HEK293T (cell line): ENCODE measurements around the gene CBFA2T3.

Source experiments
- BHLHE40 ChIP-seq: fragments of 450-650 bp; IDR thresholded peaks from 2 replicates; pipeline ENCODE4 v1.6.1; 2016; ENCODE audit warnings: mild to moderate bottlenecking, moderate library complexity, borderline replicate concordance
- FOXA1 ChIP-seq: fragments of 450-650 bp; IDR thresholded peaks from 2 replicates; pipeline ENCODE4 v1.6.1; 2016; ENCODE audit warnings: mild to moderate bottlenecking
- FOXK2 ChIP-seq: fragments of 450-650 bp; IDR thresholded peaks from 2 replicates; pipeline ENCODE4 v1.6.1; 2016; ENCODE audit warnings: mild to moderate bottlenecking
- L3MBTL2 ChIP-seq: fragments of 450-650 bp; conservative IDR thresholded peaks from 2 replicates; pipeline ENCODE4 v1.6.1; 2016; ENCODE audit warnings: mild to moderate bottlenecking
- PKNOX1 ChIP-seq: fragments of 450-650 bp; IDR thresholded peaks from 2 replicates; pipeline ENCODE4 v1.6.1; 2016
- SP1 ChIP-seq: fragments of 450-650 bp; IDR thresholded peaks from 2 replicates; pipeline ENCODE4 v1.6.1; 2017
- SUZ12 ChIP-seq: fragments of 450-650 bp; IDR thresholded peaks from 2 replicates; pipeline ENCODE4 v1.6.1; 2016; ENCODE audit warnings: mild to moderate bottlenecking
- TARDBP ChIP-seq: fragments of 450-650 bp; IDR thresholded peaks from 2 replicates; pipeline ENCODE4 v1.6.1; 2016
- ZNF384 ChIP-seq: fragments of 450-650 bp; IDR thresholded peaks from 2 replicates; pipeline ENCODE4 v1.6.1; 2016

- no peak for TF ChIP-seq FOXK2
- TF ChIP-seq BHLHE40: no peak
- TF ChIP-seq FOXA1: no peak
- no peak for TF ChIP-seq PKNOX1
- no peak for TF ChIP-seq SP1
- TF ChIP-seq L3MBTL2: no peak
- TF ChIP-seq TARDBP: no peak
- no peak for TF ChIP-seq ZNF384
- no peak for TF ChIP-seq SUZ12
Observed at GRCh38 chr16:88894681-88895300, 82.2 kb downstream of the CBFA2T3 start.
